SK-N-MC (cell line): Measurements from ENCODE around the gene ZP1.

Experiments
- DNase-seq: peaks from one replicate; pipeline ENCODE4 v3.0.0-alpha.2; 2011; ENCODE audit warnings: low read depth, low spot score
- H3K27ac ChIP-seq: fragments of 200-600 bp; sonication (generic); 2 replicates; pipeline ENCODE4 v1.5.1; 2016; ENCODE audit warnings: mixed run types
- H3K36me3 ChIP-seq: fragments of 200-600 bp; sonication (generic); 2 replicates; pipeline ENCODE4 v1.6.1; 2017; ENCODE audit warnings: antibody characterized with exemption, low read length, mixed read lengths; ENCODE audit not compliant: insufficient read depth
- H3K4me3 ChIP-seq: fragments of 200-600 bp; sonication (generic); 2 replicates; pipeline ENCODE4 v1.5.1; 2016
- H3K9ac ChIP-seq: fragments of 200-600 bp; sonication (generic); 2 replicates; pipeline ENCODE4 v1.8.0; 2017; ENCODE audit warnings: mixed run types, mixed read lengths; ENCODE audit not compliant: insufficient read length
- H3K9me3 ChIP-seq: fragments of 200-600 bp; sonication (generic); 2 replicates; pipeline ENCODE4 v1.6.1; 2017; ENCODE audit warnings: low read depth, mild to moderate bottlenecking, antibody characterized with exemption, low read length, moderate library complexity, mixed read lengths
- EZH2 ChIP-seq: fragments of 200-600 bp; sonication (generic); IDR thresholded peaks from one replicate; pipeline ENCODE4 v1.6.1; 2017; ENCODE audit warnings: antibody characterized with exemption
- FOXP2 ChIP-seq: optimal IDR thresholded peaks from 2 replicates; pipeline ENCODE3; 2011; ENCODE audit warnings: mild to moderate bottlenecking, moderate library complexity; ENCODE audit not compliant: insufficient read depth; ENCODE audit errors: extremely low read length, control extremely low read depth
- POLR2AphosphoS5 ChIP-seq: IDR thresholded peaks from 2 replicates; pipeline ENCODE4 v1.6.1; 2012; ENCODE audit warnings: mild to moderate bottlenecking, low read depth, low read length, borderline replicate concordance

Gene ZP1

GRCh38 chr11:60879971-60880588 is 12.7 kb downstream of the ZP1 start:
- no peaks in the 10 kb centered on the region for H3K9me3 ChIP-seq
- DNase-seq, result no peak
- H3K9ac ChIP-seq, result no peak overlapping the region
- no peak for TF ChIP-seq POLR2AphosphoS5
- TF ChIP-seq FOXP2, result no peak
- TF ChIP-seq EZH2, result no peak
- H3K4me3 ChIP-seq, result no peak overlapping the region
- H3K27ac ChIP-seq, result no peak overlapping the region
- 0 out of 2 replicates have a peak, but pooled peaks cover 13% of the 10 kb centered on the region for H3K36me3 ChIP-seq

- Histone ChIP-seq H3K9me3 (no peaks in the 10 kb centered on the region), H3K9ac (no peak overlapping the region), H3K27ac (no peak overlapping the region), H3K4me3 (no peak overlapping the region), H3K36me3 (0 out of 2 replicates have a peak, but pooled peaks cover 13% of the 10 kb centered on the region)
- TF ChIP-seq EZH2 (no peak), POLR2AphosphoS5 (no peak), FOXP2 (no peak)
- no peak for DNase-seq
These were observed 13.4 kb downstream of the ZP1 start for GRCh38 chr11:60880643-60881282.

DNA sequence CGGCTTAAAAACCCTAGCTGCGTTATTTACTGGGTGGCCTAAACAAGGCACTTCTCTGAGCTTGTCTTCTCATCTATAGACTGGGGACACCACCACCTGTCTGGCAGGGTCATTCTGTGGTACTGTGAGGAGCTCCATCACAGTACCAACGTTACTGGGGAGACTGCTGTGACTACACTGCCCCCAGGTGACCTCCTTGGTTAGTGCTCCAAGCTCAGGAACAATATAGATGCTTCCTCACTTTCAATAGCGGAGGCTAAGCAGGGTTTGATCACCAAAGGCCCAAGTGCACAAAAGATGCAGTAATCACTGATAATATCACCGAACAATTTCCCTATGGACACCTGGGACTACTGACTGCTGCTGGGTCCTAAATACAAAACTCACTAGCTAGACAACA is 20.2 kb downstream of the ZP1 start:
- no peak for TF ChIP-seq POLR2AphosphoS5
- TF ChIP-seq FOXP2, result no peak
- TF ChIP-seq EZH2, result no peak
- no peaks in the 10 kb centered on the region for H3K9me3 ChIP-seq
- H3K36me3 ChIP-seq, result peaks cover 29% of the 10 kb centered on the region
- no peak overlapping the region for H3K27ac ChIP-seq
- DNase-seq, result no peak
- no peak overlapping the region for H3K4me3 ChIP-seq
- no peak overlapping the region for H3K9ac ChIP-seq

- Histone ChIP-seq H3K36me3 (peaks cover 45% of the 10 kb centered on the region), H3K27ac (no peak overlapping the region), H3K9me3 (no peaks in the 10 kb centered on the region), H3K9ac (no peak overlapping the region), H3K4me3 (no peak overlapping the region)
- DNase-seq, result no peak
- TF ChIP-seq POLR2AphosphoS5 (no peak), EZH2 (no peak), FOXP2 (no peak)
These were observed 22.5 kb downstream of the ZP1 start for GRCh38 chr11:60889869-60890311.

- H3K9ac ChIP-seq, result no peak overlapping the region
- H3K27ac ChIP-seq, result no peak overlapping the region
These were observed 23.4 kb downstream of the ZP1 start for GRCh38 chr11:60890696-60891095.

DNA sequence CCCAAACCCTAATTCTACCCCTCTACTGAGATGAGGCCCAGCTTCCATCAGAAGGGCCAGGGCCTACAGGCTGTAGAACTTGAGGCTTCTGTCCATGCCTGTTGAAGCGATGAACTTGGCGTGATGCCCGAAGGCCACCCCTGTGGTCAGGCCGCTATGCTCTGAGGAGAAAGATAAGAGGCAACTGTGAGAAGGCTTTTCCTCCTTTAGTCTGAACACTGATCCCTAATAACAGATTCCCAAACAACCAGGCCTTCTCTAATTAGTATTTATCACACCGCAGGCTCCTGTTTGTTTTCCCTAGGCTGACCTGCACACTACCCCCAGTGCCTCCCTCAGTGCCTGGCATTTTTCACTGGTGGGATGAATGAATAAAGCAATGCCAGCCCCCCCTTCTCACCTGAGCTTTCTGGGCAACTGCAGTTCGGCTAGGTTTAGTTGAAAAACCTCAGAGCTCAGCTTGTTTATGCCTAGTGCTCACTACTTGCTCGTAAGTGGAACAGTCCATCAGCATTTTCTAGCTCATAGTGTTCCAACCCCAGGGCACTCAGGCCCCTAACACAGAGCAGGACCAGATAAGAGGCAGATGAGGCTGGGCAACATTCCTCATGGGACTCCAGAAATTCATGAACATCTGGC is 23.9 kb downstream of the ZP1 start:
- Histone ChIP-seq H3K27ac (no peak overlapping the region), H3K36me3 (peaks cover 58% of the 10 kb centered on the region), H3K9ac (no peak overlapping the region), H3K4me3 (no peak overlapping the region), H3K9me3 (no peaks in the 10 kb centered on the region)
- DNase-seq, result no peak
- no peak for TF ChIP-seq EZH2
- TF ChIP-seq POLR2AphosphoS5, result no peak
- TF ChIP-seq FOXP2, result no peak

More at GRCh38 chr11:60890696-60891095, 23.4 kb downstream of the ZP1 start:
- TF ChIP-seq FOXP2, result no peak
- TF ChIP-seq EZH2, result no peak
- TF ChIP-seq POLR2AphosphoS5, result no peak
- no peaks in the 10 kb centered on the region for H3K9me3 ChIP-seq
- H3K4me3 ChIP-seq, result no peak overlapping the region
- DNase-seq, result no peak
- H3K36me3 ChIP-seq, result peaks cover 53% of the 10 kb centered on the region

GRCh38 chr11:60895687-60896086 is 28.3 kb downstream of the ZP1 start:
- TF ChIP-seq FOXP2, result no peak
- no peak for TF ChIP-seq POLR2AphosphoS5
- no peak for TF ChIP-seq EZH2
- H3K27ac ChIP-seq, result no peak overlapping the region
- no peak overlapping the region for H3K9ac ChIP-seq
- H3K4me3 ChIP-seq, result no peak overlapping the region
- peaks cover 89% of the 10 kb centered on the region for H3K36me3 ChIP-seq
- H3K9me3 ChIP-seq, result no peaks in the 10 kb centered on the region
- DNase-seq, result no peak

DNA sequence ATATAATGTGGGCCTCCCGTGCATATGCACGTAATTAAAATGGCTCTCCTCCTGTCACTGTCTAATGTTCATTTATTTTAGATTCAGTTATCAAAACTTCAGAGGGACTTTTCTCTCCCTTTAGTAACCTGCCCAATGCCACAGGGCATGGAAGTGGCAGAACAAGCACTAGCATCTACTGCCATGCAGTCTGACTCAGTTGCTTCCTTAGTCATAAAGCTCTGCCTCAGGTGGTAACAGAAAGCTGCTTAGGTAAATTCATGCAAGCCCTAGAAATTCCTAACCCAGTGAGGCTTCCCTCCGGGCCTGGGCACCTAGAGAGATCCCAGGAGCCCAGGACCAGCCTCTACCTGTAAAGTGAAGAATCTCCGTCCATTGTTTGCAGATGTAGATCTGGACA is 30.2 kb downstream of the ZP1 start:
- TF ChIP-seq EZH2 (no peak), FOXP2 (no peak), POLR2AphosphoS5 (no peak)
- no peak overlapping the region for H3K4me3 ChIP-seq
- no peak overlapping the region for H3K9ac ChIP-seq
- H3K36me3 ChIP-seq, result peaks cover 91% of the 10 kb centered on the region
- no peak for DNase-seq
- H3K9me3 ChIP-seq, result no peaks in the 10 kb centered on the region
- no peak overlapping the region for H3K27ac ChIP-seq
